A549 (cell line): Measurements from ENCODE around the gene MFSD2A.

Experiments used
- BHLHE40 ChIP-seq: IDR thresholded peaks from 2 replicates; pipeline ENCODE4 v1.6.1; 2012; ENCODE audit warnings: low read depth, low read length, inconsistent platforms
- E2F6 ChIP-seq: IDR thresholded peaks from 2 replicates; pipeline ENCODE4 v1.6.1; 2012; ENCODE audit warnings: low read depth, borderline replicate concordance
- ESRRA ChIP-seq: fragments of 150-350 bp; IDR thresholded peaks from 2 replicates; pipeline ENCODE4 v1.6.1; 2014; ENCODE audit warnings: mild to moderate bottlenecking, low read length, borderline replicate concordance
- JUN ChIP-seq, 2 experiments: fragments of >200 bp; sonication (Bioruptor Twin); formaldehyde crosslinking; IDR thresholded peaks; 2 replicates in 1 of 2; 3 replicates in 1 of 2; pipeline ENCODE4 v1.6.1; 2016 to 2017
- POLR2A ChIP-seq: IDR thresholded peaks from 2 replicates; pipeline ENCODE4 v1.6.1; 2012; ENCODE audit warnings: mild to moderate bottlenecking, low read length
- RAD21 ChIP-seq, 2 experiments: fragments of >200 bp in 1 of 2; sonication (Bioruptor Twin) in 1 of 2; formaldehyde crosslinking in 1 of 2; IDR thresholded peaks in 1 of 2; conservative IDR thresholded peaks in 1 of 2; 2 replicates in 1 of 2; 3 replicates in 1 of 2; pipeline ENCODE4 v1.6.1; 2012 to 2018; ENCODE audit warnings: inconsistent platforms in 1 of 2
- RFX5 ChIP-seq: fragments of 450-650 bp; IDR thresholded peaks from 2 replicates; pipeline ENCODE4 v1.7.1; 2014; ENCODE audit warnings: antibody characterized with exemption, mild to moderate bottlenecking, moderate library complexity
- SREBF2 ChIP-seq: fragments of 450-650 bp; IDR thresholded peaks from 2 replicates; pipeline ENCODE4 v1.6.1; 2014; ENCODE audit warnings: mild to moderate bottlenecking, moderate library complexity
- TF ChIP-seq, protein P1 (sequence below): fragments of >200 bp; sonication (Bioruptor Twin); formaldehyde crosslinking; IDR thresholded peaks from 3 replicates; pipeline ENCODE4 v1.5.1; 2016
- TF ChIP-seq, protein P2 (sequence below): fragments of 450-650 bp; IDR thresholded peaks from 2 replicates; pipeline ENCODE4 v1.6.1; 2014; ENCODE audit warnings: antibody characterized with exemption

GRCh38 chr1:39952359-39953110, 2.4 kb upstream of the MFSD2A start:
- TF ChIP-seq POLR2A (no peak), JUN (IDR thresholded peaks at IDR 0.05) (no peak), RAD21 (conservative IDR thresholded peaks at IDR 0.05 in 1 of 2, IDR thresholded peaks at IDR 0.05 in 1 of 2) (no peak), ESRRA (no peak), E2F6 (no peak), SREBF2 (no peak), RFX5 (no peak), BHLHE40 (no peak)
- TF ChIP-seq, protein P1, sequence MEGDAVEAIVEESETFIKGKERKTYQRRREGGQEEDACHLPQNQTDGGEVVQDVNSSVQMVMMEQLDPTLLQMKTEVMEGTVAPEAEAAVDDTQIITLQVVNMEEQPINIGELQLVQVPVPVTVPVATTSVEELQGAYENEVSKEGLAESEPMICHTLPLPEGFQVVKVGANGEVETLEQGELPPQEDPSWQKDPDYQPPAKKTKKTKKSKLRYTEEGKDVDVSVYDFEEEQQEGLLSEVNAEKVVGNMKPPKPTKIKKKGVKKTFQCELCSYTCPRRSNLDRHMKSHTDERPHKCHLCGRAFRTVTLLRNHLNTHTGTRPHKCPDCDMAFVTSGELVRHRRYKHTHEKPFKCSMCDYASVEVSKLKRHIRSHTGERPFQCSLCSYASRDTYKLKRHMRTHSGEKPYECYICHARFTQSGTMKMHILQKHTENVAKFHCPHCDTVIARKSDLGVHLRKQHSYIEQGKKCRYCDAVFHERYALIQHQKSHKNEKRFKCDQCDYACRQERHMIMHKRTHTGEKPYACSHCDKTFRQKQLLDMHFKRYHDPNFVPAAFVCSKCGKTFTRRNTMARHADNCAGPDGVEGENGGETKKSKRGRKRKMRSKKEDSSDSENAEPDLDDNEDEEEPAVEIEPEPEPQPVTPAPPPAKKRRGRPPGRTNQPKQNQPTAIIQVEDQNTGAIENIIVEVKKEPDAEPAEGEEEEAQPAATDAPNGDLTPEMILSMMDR = no peak
- TF ChIP-seq, protein P2, sequence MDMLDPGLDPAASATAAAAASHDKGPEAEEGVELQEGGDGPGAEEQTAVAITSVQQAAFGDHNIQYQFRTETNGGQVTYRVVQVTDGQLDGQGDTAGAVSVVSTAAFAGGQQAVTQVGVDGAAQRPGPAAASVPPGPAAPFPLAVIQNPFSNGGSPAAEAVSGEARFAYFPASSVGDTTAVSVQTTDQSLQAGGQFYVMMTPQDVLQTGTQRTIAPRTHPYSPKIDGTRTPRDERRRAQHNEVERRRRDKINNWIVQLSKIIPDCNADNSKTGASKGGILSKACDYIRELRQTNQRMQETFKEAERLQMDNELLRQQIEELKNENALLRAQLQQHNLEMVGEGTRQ = no peak
